ENCODE measurements around the gene COL25A1.

COL25A1 gene

GRCh38 chr4:108829966-108830492, 472.4 kb downstream of the COL25A1 start:
- no peak overlapping the region for H3K9ac ChIP-seq (ENCODE audit: low read depth in 1 of 2, low read length in 2 of 2)
- peaks cover 0 to 3% of the 10 kb centered on the region in 2 donors for H3K27me3 ChIP-seq (ENCODE audit: control insufficient read depth in 1 of 2, insufficient read depth in 2 of 2, low read length in 2 of 2)
- no peak overlapping the region for H3K4me3 ChIP-seq (ENCODE audit: low read depth in 1 of 2, low read length in 2 of 2)
- no peaks in the 10 kb centered on the region for H3K9me3 ChIP-seq (ENCODE audit: control insufficient read depth in 1 of 2, low read length in 2 of 2)
- peaks cover 6 to 20% of the 10 kb centered on the region in 2 donors for H3K4me1 ChIP-seq (ENCODE audit: control insufficient read depth in 1 of 2, insufficient read depth in 2 of 2, low read length in 2 of 2)
- no peaks in the 10 kb centered on the region for H3K36me3 ChIP-seq (ENCODE audit: control insufficient read depth in 1 of 2, insufficient read depth in 2 of 2, low read length in 2 of 2)
- H3K27ac ChIP-seq (ENCODE audit: low read depth, low read length): no peak overlapping the region

DNA sequence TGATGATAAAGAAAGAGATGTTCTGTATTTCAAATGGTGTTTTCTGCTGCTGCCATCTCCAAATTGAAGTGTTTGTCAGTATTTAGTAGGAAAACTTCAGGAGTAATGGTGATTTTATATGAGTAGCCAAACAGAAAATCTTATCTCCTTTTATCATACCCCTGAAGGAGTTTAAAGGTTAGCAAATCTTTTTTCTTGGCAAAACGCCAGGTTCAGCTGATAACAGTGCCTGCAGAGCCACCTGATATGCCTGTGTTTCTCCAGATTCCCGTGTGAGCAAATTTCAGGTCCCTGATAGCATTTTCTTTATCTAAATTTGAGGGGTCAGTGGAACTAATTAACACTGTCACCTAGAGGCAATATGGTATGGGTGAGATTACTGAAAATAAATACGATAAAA, 473.8 kb downstream of the COL25A1 start:
- Histone ChIP-seq H3K4me1 (ENCODE audit: control insufficient read depth in 1 of 2, insufficient read depth in 2 of 2, low read length in 2 of 2) (peaks cover 6 to 20% of the 10 kb centered on the region in 2 donors), H3K27ac (ENCODE audit: low read depth, low read length) (no peak overlapping the region), H3K9ac (ENCODE audit: low read depth in 1 of 2, low read length in 2 of 2) (no peak overlapping the region), H3K9me3 (ENCODE audit: control insufficient read depth in 1 of 2, low read length in 2 of 2) (no peaks in the 10 kb centered on the region), H3K36me3 (ENCODE audit: control insufficient read depth in 1 of 2, insufficient read depth in 2 of 2, low read length in 2 of 2) (no peaks in the 10 kb centered on the region), H3K27me3 (ENCODE audit: control insufficient read depth in 1 of 2, insufficient read depth in 2 of 2, low read length in 2 of 2) (peaks cover 0 to 3% of the 10 kb centered on the region in 2 donors), H3K4me3 (ENCODE audit: low read depth in 1 of 2, low read length in 2 of 2) (no peak overlapping the region)

DNA sequence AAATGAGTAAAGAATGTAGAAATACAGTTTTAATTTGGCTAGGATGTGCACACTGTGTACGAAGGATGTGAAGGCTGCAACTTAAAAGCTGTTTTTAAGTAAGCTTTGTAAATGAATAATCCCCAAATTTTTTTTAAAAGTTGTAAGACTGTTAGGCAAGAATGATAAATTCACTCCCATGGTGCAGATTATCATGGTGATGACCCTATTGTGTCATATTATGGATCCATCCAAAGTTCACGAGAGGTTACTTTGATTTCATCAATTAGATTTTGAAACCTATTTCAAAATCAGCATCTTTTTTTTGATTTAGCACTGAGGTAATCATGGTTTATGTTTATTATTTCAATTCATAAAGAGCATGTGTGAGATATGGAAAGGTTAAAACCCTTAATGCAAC, 476.7 kb downstream of the COL25A1 start:
- H3K9me3 ChIP-seq (ENCODE audit: control insufficient read depth in 1 of 2, low read length in 2 of 2): no peaks in the 10 kb centered on the region
- H3K9ac ChIP-seq (ENCODE audit: low read depth in 1 of 2, low read length in 2 of 2): no peak overlapping the region
- H3K27ac ChIP-seq (ENCODE audit: low read depth, low read length): no peak overlapping the region
- no peak overlapping the region for H3K4me3 ChIP-seq (ENCODE audit: low read depth in 1 of 2, low read length in 2 of 2)
- peaks cover 0 to 4% of the 10 kb centered on the region in 2 donors for H3K27me3 ChIP-seq (ENCODE audit: control insufficient read depth in 1 of 2, insufficient read depth in 2 of 2, low read length in 2 of 2)
- H3K36me3 ChIP-seq (ENCODE audit: control insufficient read depth in 1 of 2, insufficient read depth in 2 of 2, low read length in 2 of 2): no peaks in the 10 kb centered on the region
- H3K4me1 ChIP-seq (ENCODE audit: control insufficient read depth in 1 of 2, insufficient read depth in 2 of 2, low read length in 2 of 2): peaks cover 6 to 19% of the 10 kb centered on the region in 2 donors

- Histone ChIP-seq H3K9me3 (ENCODE audit: control insufficient read depth in 1 of 2, low read length in 2 of 2) (no peaks in the 10 kb centered on the region), H3K4me1 (ENCODE audit: control insufficient read depth in 1 of 2, insufficient read depth in 2 of 2, low read length in 2 of 2) (no peaks in the 10 kb centered on the region), H3K27me3 (ENCODE audit: control insufficient read depth in 1 of 2, insufficient read depth in 2 of 2, low read length in 2 of 2) (peaks cover 0 to 4% of the 10 kb centered on the region in 2 donors), H3K4me3 (ENCODE audit: low read depth in 1 of 2, low read length in 2 of 2) (no peak overlapping the region), H3K36me3 (ENCODE audit: control insufficient read depth in 1 of 2, insufficient read depth in 2 of 2, low read length in 2 of 2) (no peaks in the 10 kb centered on the region), H3K9ac (ENCODE audit: low read depth in 1 of 2, low read length in 2 of 2) (no peak overlapping the region), H3K27ac (ENCODE audit: low read depth, low read length) (no peak overlapping the region)
Measured at GRCh38 chr4:108821351-108821930, 481.0 kb downstream of the COL25A1 start.

DNA sequence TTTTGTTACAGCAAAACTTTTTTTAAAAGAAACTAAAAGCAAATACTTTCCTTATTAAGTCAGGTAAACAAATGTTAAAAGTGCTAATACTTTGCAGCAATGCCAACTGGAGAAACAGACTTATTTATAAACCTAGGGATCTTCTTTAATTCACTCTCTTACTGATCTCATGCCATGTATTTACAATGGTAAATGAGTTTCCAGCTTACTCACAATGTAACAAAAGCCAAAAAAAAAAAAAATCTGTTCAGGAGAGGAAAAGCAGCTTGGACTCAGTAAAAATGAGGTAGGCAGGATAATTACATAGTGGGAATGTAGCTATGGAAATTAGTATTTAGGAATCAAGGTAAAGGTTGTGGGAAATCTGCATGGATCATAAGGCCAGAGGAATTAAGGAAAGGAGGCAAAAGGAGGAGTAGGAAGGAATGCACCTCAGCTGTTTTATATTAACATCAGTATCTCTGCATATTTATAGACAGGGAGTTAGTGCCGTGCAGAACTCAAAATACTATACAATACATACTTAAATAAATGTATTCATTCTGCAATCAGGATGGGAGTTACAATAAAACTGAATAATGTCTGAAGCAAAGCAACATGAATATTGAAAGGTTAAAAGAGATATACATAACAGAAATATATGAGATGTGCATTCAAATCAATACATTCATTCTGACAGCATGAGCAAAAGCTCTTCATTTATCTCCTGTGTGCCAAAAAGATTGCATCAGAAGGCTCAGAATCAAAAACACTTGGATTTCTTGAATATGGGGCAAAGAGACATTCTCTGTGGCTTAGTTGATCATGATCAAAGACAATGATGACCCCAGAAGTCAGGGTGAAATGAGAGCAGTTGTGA, 481.7 kb downstream of the COL25A1 start:
- no peaks in the 10 kb centered on the region for H3K4me1 ChIP-seq (ENCODE audit: control insufficient read depth in 1 of 2, insufficient read depth in 2 of 2, low read length in 2 of 2)
- no peaks in the 10 kb centered on the region for H3K9me3 ChIP-seq (ENCODE audit: control insufficient read depth in 1 of 2, low read length in 2 of 2)
- no peak overlapping the region for H3K9ac ChIP-seq (ENCODE audit: low read depth in 1 of 2, low read length in 2 of 2)
- no peak overlapping the region for H3K27ac ChIP-seq (ENCODE audit: low read depth, low read length)
- H3K4me3 ChIP-seq (ENCODE audit: low read depth in 1 of 2, low read length in 2 of 2): no peak overlapping the region
- peaks cover 0 to 4% of the 10 kb centered on the region in 2 donors for H3K27me3 ChIP-seq (ENCODE audit: control insufficient read depth in 1 of 2, insufficient read depth in 2 of 2, low read length in 2 of 2)
- H3K36me3 ChIP-seq (ENCODE audit: control insufficient read depth in 1 of 2, insufficient read depth in 2 of 2, low read length in 2 of 2): no peaks in the 10 kb centered on the region

- Histone ChIP-seq H3K27ac (ENCODE audit: low read depth, low read length) (no peak overlapping the region), H3K9me3 (ENCODE audit: control insufficient read depth in 1 of 2, low read length in 2 of 2) (no peaks in the 10 kb centered on the region)
Measured at GRCh38 chr4:108814326-108814725, 488.1 kb downstream of the COL25A1 start.

GRCh38 chr4:108813261-108813660, 489.2 kb downstream of the COL25A1 start:
- H3K9ac ChIP-seq (ENCODE audit: low read depth in 1 of 2, low read length in 2 of 2): no peak overlapping the region
- no peak overlapping the region for H3K27ac ChIP-seq (ENCODE audit: low read depth, low read length)
- H3K36me3 ChIP-seq (ENCODE audit: control insufficient read depth in 1 of 2, insufficient read depth in 2 of 2, low read length in 2 of 2): no peaks in the 10 kb centered on the region
- H3K27me3 ChIP-seq (ENCODE audit: control insufficient read depth in 1 of 2, insufficient read depth in 2 of 2, low read length in 2 of 2): peaks cover 0 to 3% of the 10 kb centered on the region in 2 donors
- no peaks in the 10 kb centered on the region for H3K4me1 ChIP-seq (ENCODE audit: control insufficient read depth in 1 of 2, insufficient read depth in 2 of 2, low read length in 2 of 2)
- no peak overlapping the region for H3K4me3 ChIP-seq (ENCODE audit: low read depth in 1 of 2, low read length in 2 of 2)
- no peaks in the 10 kb centered on the region for H3K9me3 ChIP-seq (ENCODE audit: control insufficient read depth in 1 of 2, low read length in 2 of 2)

More at GRCh38 chr4:108814326-108814725, 488.1 kb downstream of the COL25A1 start:
- H3K36me3 ChIP-seq (ENCODE audit: control insufficient read depth in 1 of 2, insufficient read depth in 2 of 2, low read length in 2 of 2): no peaks in the 10 kb centered on the region
- no peaks in the 10 kb centered on the region for H3K4me1 ChIP-seq (ENCODE audit: control insufficient read depth in 1 of 2, insufficient read depth in 2 of 2, low read length in 2 of 2)
- H3K4me3 ChIP-seq (ENCODE audit: low read depth in 1 of 2, low read length in 2 of 2): no peak overlapping the region
- peaks cover 0 to 3% of the 10 kb centered on the region in 2 donors for H3K27me3 ChIP-seq (ENCODE audit: control insufficient read depth in 1 of 2, insufficient read depth in 2 of 2, low read length in 2 of 2)
- H3K9ac ChIP-seq (ENCODE audit: low read depth in 1 of 2, low read length in 2 of 2): no peak overlapping the region

DNA sequence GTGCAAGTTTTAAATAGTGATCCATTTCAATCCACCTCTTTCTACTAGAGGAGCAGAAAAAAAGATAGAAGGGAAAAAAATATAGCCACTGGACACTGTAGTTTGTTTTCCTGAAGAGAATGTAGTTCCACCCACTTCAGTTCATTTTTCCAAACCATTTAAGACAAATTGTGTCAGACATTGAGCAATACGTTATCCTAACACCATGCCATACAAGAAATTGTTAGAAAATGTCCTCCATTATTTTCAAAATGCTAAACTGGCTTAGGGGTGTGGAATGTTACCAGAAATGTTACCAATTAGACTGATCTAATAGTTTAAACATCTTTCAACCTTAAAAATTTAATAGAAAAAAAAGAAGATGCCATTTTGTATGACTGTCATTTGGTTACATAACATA, 491.0 kb downstream of the COL25A1 start:
- H3K4me3 ChIP-seq (ENCODE audit: low read depth in 1 of 2, low read length in 2 of 2): no peak overlapping the region
- no peak overlapping the region for H3K27ac ChIP-seq (ENCODE audit: low read depth, low read length)
- no peaks in the 10 kb centered on the region for H3K9me3 ChIP-seq (ENCODE audit: control insufficient read depth in 1 of 2, low read length in 2 of 2)
- peaks cover 0 to 3% of the 10 kb centered on the region in 2 donors for H3K27me3 ChIP-seq (ENCODE audit: control insufficient read depth in 1 of 2, insufficient read depth in 2 of 2, low read length in 2 of 2)
- H3K9ac ChIP-seq (ENCODE audit: low read depth in 1 of 2, low read length in 2 of 2): no peak overlapping the region
- H3K4me1 ChIP-seq (ENCODE audit: control insufficient read depth in 1 of 2, insufficient read depth in 2 of 2, low read length in 2 of 2): no peaks in the 10 kb centered on the region
- H3K36me3 ChIP-seq (ENCODE audit: control insufficient read depth in 1 of 2, insufficient read depth in 2 of 2, low read length in 2 of 2): no peaks in the 10 kb centered on the region

DNA sequence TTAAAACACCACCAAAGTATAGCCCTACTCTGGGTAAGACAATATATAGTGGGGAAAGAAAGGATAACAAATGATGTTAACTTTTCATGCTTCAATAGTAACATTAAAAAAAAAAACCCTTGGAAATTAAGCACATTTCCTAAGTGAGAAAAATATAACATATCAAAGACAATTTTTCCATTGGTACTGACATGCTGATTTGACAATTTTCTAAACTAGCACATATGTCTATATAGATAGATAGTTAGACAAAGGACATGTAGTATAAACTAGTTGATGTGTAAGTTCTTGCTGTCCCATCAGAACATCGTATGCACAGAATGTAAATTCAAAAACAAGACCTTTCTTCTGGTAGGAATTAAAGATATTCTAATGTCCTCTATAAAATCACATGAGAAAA, 492.4 kb downstream of the COL25A1 start:
- Histone ChIP-seq H3K9me3 (ENCODE audit: control insufficient read depth in 1 of 2, low read length in 2 of 2) (no peaks in the 10 kb centered on the region), H3K27me3 (ENCODE audit: control insufficient read depth in 1 of 2, insufficient read depth in 2 of 2, low read length in 2 of 2) (peaks cover 0 to 3% of the 10 kb centered on the region in 2 donors), H3K4me1 (ENCODE audit: control insufficient read depth in 1 of 2, insufficient read depth in 2 of 2, low read length in 2 of 2) (no peaks in the 10 kb centered on the region), H3K36me3 (ENCODE audit: control insufficient read depth in 1 of 2, insufficient read depth in 2 of 2, low read length in 2 of 2) (no peaks in the 10 kb centered on the region), H3K27ac (ENCODE audit: low read depth, low read length) (no peak overlapping the region), H3K4me3 (ENCODE audit: low read depth in 1 of 2, low read length in 2 of 2) (no peak overlapping the region), H3K9ac (ENCODE audit: low read depth in 1 of 2, low read length in 2 of 2) (no peak overlapping the region)

DNA sequence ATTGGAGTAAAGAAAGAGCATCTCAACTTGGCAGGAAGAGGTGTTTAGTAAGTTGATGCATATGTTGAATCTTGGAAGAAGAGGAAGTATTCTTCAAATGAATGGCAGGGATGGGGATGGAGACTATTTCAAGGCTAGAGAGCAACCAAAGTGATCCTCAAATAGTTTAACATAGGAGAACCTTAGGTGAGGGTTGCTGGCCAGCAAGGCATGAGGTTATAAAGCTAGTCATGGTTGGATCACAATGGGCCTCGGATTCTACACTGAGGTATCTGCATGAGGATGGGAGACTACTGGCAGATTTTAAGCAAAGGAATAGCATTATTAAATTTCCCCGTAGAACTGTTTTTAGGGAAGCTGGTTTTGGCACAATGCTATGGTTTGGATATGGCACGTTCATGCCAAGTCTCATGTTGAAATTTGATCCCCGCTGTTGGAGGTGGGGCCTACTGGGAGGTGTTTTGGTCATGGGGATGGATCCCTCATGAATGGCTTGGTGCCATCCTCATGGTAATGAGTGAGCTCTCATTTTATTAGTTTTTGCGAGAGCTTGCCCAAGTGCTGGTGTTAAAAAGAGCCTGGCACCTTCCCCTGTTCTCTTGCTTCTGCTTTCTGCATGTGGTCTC, 497.7 kb downstream of the COL25A1 start:
- Histone ChIP-seq H3K4me3 (ENCODE audit: low read depth in 1 of 2, low read length in 2 of 2) (no peak overlapping the region), H3K27ac (ENCODE audit: low read depth, low read length) (no peak overlapping the region)

More for the DNA sequence above, 497.7 kb downstream of the COL25A1 start:
- Histone ChIP-seq H3K4me1 (ENCODE audit: control insufficient read depth in 1 of 2, insufficient read depth in 2 of 2, low read length in 2 of 2) (no peaks in the 10 kb centered on the region), H3K36me3 (ENCODE audit: control insufficient read depth in 1 of 2, insufficient read depth in 2 of 2, low read length in 2 of 2) (no peaks in the 10 kb centered on the region), H3K9ac (ENCODE audit: low read depth in 1 of 2, low read length in 2 of 2) (no peak overlapping the region), H3K9me3 (ENCODE audit: control insufficient read depth in 1 of 2, low read length in 2 of 2) (no peaks in the 10 kb centered on the region), H3K27me3 (ENCODE audit: control insufficient read depth in 1 of 2, insufficient read depth in 2 of 2, low read length in 2 of 2) (no peaks in the 10 kb centered on the region)
